ENCODE results near the gene MT1G. TPM values are rescaled to one million over a fixed set of nuclear protein-coding genes. Genes with fewer than 3 reads are reported as not detected.

Gene MT1G
- total RNA-seq, 1 experiment from 2014 or later = 20.3 TPM

DNA sequence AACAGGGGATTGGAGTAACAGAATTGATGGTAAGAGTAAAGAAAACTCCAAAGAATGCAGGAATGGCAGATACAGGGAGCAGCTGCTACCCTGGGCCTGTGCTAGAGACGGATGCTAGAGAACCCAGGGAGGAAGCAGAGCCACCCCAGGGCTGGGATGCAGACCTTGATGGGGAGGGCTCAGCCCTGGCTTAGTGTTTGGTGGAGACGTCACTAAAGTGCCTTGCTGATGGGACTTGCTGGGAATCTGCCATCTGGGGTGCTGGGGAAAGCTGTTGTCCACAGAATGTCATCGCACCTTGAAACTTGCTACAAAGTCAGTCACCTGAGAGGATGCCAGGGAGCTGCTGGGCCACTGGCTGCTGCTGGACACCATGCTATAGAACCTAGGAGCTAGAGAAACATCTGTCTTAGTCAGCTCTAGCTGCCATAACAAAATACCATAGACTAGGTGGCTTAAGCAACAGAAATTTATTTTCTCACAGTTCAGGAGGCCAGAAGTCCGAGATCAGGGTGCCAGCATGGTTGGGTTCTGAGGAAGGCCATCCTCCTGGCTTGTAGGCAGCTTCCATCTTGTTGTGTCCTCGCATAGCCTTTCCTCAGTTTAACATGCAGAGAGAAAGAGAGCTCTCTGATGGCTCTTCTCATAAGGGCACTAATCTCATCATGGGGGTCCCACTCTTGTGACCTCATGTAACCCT lies 29.7 kb upstream of the MT1G start:
- DNase-seq = no peak
- Histone ChIP-seq H3K27me3 (ENCODE audit: control insufficient read depth, insufficient read depth, low read length) (no peaks in the 10 kb centered on the region), H3K4me3 (ENCODE audit: insufficient read depth, low read depth, low read length) (no peak overlapping the region), H3K36me3 (replicated peaks; ENCODE audit: control insufficient read depth, insufficient read depth, low read length) (no peaks in the 10 kb centered on the region)

DNA sequence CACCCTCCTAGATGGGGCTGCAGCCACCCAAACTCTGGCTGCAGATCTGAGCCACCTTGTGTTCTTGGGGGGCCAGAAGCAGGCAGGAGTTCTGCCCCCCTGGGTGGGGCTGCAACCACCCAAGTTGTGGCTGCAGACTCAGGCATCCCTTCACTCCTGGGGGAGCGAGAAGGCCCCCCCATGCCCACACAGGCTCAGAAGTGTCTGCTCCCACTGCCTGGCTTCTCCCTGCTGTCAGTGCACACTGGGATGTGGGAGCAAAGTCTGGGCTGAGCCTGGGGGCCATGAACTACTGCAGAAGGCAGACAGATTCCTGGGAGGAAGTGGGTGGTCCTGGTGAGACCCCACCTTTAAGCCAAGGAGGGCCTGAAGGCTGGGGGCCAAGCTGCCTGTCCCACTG lies 27.4 kb upstream of the MT1G start:
- DNase-seq = no peak
- Histone ChIP-seq H3K27me3 (ENCODE audit: control insufficient read depth, insufficient read depth, low read length) (no peaks in the 10 kb centered on the region), H3K4me3 (ENCODE audit: insufficient read depth, low read depth, low read length) (no peak overlapping the region), H3K36me3 (replicated peaks; ENCODE audit: control insufficient read depth, insufficient read depth, low read length) (no peaks in the 10 kb centered on the region)

DNA sequence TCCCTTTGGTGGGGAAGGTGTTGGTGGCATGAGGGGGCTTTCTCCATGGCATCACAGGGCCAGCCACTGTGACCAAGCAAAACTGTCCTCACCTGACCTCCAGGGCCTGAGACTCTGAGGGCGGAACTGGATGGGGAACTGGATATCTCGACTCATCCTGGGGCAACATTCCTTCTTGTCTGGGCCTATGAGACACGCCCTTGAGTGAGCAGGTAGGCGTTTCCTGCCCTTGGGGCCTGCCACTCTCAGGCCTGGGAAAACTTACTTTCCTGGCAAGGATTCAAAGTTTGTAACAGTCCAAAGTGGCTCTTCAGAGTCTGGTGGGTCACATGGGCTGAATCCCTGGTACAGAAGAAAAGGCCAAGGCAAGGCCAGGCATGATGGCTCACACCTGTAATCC lies 24.0 kb upstream of the MT1G start:
- H3K27me3 ChIP-seq (ENCODE audit: control insufficient read depth, insufficient read depth, low read length) = no peaks in the 10 kb centered on the region
- no peak for DNase-seq
- H3K36me3 ChIP-seq (replicated peaks; ENCODE audit: control insufficient read depth, insufficient read depth, low read length) = no peaks in the 10 kb centered on the region
- no peak overlapping the region for H3K4me3 ChIP-seq (ENCODE audit: insufficient read depth, low read depth, low read length)

DNA sequence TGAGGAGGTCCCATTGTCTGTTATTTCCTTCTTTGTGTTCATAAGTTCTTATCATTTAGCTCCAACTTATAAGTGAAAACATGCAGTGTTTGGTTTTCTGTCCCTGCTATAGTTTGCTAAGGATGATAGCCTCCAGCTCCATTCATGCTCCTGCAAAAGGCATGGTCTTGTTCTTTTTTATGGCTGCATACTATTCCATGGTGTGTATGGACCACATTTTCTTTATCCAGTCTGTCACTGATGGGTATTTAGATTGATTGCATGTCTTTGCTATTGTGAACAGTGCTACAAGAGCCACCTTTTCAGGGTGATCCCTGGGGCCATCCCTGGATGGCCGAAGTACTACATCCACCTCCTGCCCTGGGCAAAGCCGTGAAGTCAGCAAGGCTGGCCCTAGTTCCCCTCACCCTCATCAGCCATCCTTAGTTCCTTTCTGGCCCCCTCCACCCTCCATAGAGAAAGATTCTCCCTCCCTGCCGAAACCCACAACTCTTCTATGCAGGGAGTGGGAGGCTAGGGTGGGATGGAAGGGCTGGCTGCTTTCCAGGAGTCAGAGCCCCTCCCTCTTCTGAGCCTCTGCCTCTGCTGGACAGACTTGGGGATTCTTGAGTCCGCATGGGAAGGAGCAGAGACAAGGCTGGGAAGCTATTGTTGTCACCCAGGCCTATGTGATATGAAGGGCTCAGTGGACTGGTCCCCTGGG lies 22.7 kb upstream of the MT1G start:
- H3K4me3 ChIP-seq (ENCODE audit: insufficient read depth, low read depth, low read length) = no peak overlapping the region
- H3K36me3 ChIP-seq (replicated peaks; ENCODE audit: control insufficient read depth, insufficient read depth, low read length) = no peaks in the 10 kb centered on the region
- H3K27me3 ChIP-seq (ENCODE audit: control insufficient read depth, insufficient read depth, low read length) = no peaks in the 10 kb centered on the region
- no peak for DNase-seq

DNA sequence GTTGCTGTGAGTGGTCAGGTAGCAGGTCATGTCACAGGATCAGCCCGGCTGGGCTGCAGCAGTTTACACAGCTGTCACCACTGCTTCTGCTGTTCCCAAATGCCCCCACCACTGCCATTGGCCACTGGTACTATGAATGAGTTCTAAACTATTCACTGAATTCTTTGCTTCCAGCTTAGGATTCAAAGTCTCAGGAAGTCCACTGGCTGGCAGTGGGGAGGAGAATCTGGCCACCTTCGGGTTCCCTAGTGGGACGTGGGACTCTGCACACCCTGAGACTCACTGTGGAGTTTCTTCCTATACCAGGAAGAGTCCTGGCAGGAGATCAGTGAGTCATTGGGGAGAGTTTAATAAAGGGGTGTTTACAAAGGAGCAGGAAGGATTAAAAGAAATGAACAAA lies 21.3 kb upstream of the MT1G start:
- Histone ChIP-seq H3K36me3 (replicated peaks; ENCODE audit: control insufficient read depth, insufficient read depth, low read length) (no peaks in the 10 kb centered on the region), H3K27me3 (ENCODE audit: control insufficient read depth, insufficient read depth, low read length) (no peaks in the 10 kb centered on the region), H3K4me3 (ENCODE audit: insufficient read depth, low read depth, low read length) (no peak overlapping the region)
- DNase-seq = no peak

DNA sequence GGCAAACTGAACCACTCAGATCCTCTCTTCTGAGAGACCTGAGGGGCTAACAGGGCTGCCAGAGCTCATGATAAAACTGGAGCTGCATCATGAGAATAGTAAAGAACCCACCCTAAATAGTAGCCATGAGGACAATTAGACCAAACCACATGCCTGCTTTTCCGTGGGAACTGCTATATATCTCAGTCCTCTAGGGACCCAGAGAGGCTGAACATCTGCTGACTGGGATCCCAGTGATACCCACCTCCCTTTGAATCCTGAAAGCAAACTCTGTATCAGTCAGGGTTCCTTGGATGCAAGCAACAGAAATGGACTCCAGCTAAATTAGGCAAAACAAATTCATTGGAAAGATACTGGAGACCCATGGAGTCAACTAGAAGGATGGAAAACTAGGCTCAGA lies 20.9 kb upstream of the MT1G start:
- no peaks in the 10 kb centered on the region for H3K36me3 ChIP-seq (replicated peaks; ENCODE audit: control insufficient read depth, insufficient read depth, low read length)
- H3K4me3 ChIP-seq (ENCODE audit: insufficient read depth, low read depth, low read length) = no peak overlapping the region
- DNase-seq = no peak
- no peaks in the 10 kb centered on the region for H3K27me3 ChIP-seq (ENCODE audit: control insufficient read depth, insufficient read depth, low read length)

DNA sequence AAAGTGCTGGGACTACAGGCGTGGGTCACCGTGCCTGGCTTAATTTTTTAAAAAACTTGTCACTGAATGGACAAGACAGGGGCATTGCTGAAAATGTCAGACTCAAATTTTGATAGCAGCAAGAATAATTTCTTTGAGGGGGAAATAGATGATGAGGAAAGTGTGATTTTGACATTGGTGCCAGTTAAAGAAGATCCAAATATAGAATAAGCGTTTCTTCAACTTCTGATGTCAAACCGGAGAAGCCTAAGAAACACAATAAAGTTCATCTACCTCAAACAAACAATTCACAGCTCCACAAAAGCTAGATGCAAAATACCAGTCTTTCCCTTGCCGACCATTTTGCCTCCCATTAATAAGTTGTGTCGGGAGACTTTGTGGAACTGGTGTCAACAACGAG lies 18.9 kb upstream of the MT1G start:
- peaks cover 3% of the 10 kb centered on the region; the same call in 1 of the 2 replicates for H3K27me3 ChIP-seq (ENCODE audit: control insufficient read depth, insufficient read depth, low read length)
- H3K4me3 ChIP-seq (ENCODE audit: insufficient read depth, low read depth, low read length) = no peak overlapping the region
- H3K36me3 ChIP-seq (replicated peaks; ENCODE audit: control insufficient read depth, insufficient read depth, low read length) = no peaks in the 10 kb centered on the region
- DNase-seq = no peak

DNA sequence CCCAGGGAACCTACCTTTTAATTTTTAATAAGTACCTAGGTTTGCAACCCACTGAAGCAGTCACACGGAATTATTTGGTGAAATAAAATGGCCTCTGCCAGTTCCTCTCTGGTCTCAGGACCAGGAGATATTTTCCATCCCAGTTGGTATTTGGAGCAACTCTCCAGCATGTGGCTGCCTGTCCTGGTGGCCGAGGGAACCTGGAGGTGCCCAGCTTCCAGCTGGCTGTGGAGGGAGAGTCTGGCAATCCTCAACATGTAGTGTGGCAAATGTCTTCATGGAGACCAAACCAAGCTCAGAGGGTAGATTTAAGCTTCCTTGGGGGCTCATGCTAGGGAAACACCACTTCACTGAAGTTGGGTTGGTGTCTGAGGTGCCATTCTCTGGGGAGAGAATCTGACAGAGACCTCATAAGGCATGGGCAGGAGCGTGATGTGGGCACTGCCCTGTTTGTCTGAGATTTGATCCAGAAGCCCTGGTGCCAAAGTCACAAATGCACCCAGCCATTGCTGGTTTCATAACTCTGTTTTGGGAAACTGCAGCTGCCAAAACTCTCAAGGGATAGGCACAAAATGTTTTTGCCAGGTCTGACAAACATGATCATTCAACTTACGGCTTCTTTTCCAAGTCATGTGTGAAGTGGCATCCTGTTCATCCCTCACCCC lies 17.2 kb upstream of the MT1G start:
- no peak for DNase-seq
- no peak overlapping the region for H3K4me3 ChIP-seq (ENCODE audit: insufficient read depth, low read depth, low read length)
- no peaks in the 10 kb centered on the region for H3K36me3 ChIP-seq (replicated peaks; ENCODE audit: control insufficient read depth, insufficient read depth, low read length)
- peaks cover 4% of the 10 kb centered on the region; the same call in 1 of the 2 replicates for H3K27me3 ChIP-seq (ENCODE audit: control insufficient read depth, insufficient read depth, low read length)

DNA sequence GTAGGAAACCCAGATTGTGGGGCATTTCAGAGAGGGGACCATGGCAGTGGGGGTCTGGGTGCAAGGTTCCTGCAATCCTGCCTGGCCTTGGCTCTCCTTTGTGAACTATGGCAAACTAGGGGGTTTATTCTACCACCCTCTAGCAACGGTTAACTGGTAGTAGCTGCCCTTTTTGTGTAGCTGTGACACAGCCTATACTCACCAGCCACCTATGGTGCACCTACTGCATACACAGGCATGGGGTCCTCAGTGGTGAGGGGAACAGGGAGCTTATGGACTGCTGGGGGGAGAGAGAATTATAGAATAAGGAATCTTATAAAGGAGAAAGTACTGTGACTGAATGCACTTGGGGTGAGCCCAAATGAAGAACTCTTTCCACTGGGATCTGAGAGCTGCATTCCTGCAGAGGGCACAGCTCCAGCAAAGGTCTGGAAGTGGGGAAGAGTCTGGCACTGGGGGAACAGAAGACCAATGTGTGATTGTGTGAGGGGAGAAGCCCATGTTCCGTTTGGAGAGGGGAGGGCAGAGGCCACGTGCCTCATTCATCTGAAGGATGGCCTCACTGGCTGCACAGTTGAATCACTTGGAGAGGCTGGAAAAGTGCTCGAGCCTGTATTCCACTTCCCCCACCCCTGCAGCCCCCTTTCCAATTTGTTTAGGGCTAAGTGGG lies 16.5 kb upstream of the MT1G start:
- no peak for DNase-seq
- no peak overlapping the region for H3K4me3 ChIP-seq (ENCODE audit: insufficient read depth, low read depth, low read length)
- H3K27me3 ChIP-seq (ENCODE audit: control insufficient read depth, insufficient read depth, low read length) = peaks cover 4% of the 10 kb centered on the region; the same call in 1 of the 2 replicates
- H3K36me3 ChIP-seq (replicated peaks; ENCODE audit: control insufficient read depth, insufficient read depth, low read length) = no peaks in the 10 kb centered on the region

DNA sequence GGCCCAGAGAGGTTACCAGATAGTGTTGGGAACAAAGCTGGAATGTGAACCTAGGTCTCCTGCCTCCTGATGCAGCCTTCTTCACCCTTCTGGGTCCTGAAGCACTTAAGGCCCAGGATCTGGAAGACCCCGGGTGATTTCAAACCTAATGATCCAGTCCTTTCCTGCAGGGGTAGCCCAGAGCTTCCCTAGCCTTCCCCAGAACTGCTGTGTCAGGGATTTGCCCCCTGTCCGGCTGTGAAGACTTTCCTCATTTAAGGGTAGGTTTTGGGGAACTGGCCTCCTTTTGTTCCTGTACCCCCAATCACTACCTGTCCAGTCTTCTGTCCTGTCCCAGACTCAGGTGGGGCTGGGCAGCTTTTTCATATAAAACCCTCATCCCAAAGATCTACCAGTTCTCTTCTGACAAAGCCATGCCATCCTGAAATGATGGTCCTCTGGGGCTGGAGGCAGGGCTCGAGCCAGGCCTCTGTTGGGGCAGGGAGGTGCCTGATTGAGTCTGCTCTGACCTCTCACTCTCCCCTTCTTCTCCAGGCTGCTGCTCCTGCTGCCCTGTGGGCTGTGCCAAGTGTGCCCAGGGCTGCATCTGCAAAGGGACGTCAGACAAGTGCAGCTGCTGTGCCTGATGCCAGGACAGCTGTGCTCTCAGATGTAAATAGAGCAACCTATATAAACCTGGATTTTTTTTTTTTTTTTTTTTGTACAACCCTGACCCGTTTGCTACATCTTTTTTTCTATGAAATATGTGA lies 15.7 kb upstream of the MT1G start:
- Histone ChIP-seq H3K27me3 (ENCODE audit: control insufficient read depth, insufficient read depth, low read length) (peaks cover 4% of the 10 kb centered on the region; the same call in 1 of the 2 replicates), H3K36me3 (replicated peaks; ENCODE audit: control insufficient read depth, insufficient read depth, low read length) (no peaks in the 10 kb centered on the region), H3K4me3 (ENCODE audit: insufficient read depth, low read depth, low read length) (peak overlapping the region; percentile 74; the same call in 1 of the 2 replicates)
- DNase-seq = no peak

DNA sequence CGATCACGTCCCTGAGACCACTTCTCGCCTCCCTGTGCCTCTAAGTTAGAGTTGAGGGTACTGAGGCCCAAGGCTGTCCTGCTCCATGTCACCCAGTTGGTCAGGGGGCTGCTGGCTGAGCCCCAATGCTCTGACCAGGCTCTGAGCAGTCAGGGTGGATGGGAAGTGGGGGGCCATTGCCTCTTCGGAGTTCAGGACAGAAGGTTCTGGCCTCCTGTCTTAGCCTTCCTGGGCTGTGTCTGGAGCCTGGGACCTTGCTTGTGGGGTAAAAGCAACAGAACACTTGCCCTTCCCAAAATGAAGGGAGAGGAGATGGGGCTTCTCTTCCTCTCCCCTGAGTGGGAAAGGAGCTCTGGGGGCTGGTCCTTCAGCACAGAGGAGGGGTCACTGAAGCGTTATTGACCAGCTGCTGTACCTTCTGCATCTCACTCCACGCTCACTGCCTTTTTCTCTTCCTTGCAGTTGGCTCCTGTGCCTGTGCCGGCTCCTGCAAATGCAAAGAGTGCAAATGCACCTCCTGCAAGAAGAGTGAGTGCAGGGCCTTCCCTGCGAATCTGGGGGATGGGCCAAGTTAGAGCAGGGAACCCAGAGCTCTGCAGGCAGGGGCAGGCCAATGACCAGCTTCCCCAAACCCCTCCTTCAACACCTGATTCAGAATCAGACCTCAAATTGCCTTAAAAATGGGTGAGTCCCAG lies 15.0 kb upstream of the MT1G start:
- peak overlapping the region; percentile 74 for H3K4me3 ChIP-seq (ENCODE audit: insufficient read depth, low read depth, low read length)
- peaks cover 4% of the 10 kb centered on the region; the same call in 1 of the 2 replicates for H3K27me3 ChIP-seq (ENCODE audit: control insufficient read depth, insufficient read depth, low read length)
- no peak for DNase-seq
- H3K36me3 ChIP-seq (replicated peaks; ENCODE audit: control insufficient read depth, insufficient read depth, low read length) = no peaks in the 10 kb centered on the region

DNA sequence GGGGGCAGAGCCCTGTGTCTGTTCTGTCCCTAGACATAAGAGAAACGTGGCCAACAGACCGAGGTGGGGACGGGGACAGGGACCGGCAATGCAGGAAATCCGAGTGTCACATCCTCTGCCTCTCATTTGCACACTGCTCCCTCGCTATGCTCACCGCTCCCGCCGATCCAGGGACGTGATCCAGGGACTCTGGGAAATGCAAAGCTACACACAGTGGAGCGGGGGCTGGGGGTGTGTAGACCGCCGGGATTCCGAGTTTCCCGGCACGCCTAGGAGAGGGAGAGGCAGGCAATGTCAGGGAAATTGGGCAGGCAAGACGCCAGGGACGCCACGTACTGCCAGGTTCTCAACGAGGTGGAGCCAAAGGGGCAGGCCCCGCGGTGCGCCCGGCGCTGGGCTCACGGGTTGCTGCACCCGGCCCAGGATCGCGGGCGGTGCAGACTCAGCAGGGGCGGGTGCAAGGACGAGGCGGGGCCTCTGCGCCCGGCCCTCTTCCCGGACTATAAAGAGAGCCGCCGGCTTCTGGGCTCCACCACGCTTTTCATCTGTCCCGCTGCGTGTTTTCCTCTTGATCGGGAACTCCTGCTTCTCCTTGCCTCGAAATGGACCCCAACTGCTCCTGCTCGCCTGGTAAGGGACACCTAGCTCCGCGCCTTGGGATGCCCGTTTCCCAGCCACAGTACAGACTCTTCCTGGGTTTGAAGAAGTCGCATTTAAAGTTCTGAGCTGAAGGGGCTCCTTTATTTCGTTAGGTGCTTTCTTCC lies 14.3 kb upstream of the MT1G start, which contains the start of gene MT1X:
Gene MT1X (plus strand): TSS at position 532 of the 764 bp plus-strand sequence. CDS start 71 bp downstream, at position 603.
- H3K36me3 ChIP-seq (replicated peaks; ENCODE audit: control insufficient read depth, insufficient read depth, low read length) = no peaks in the 10 kb centered on the region
- DNase-seq = peak; percentile 89
- H3K27me3 ChIP-seq (ENCODE audit: control insufficient read depth, insufficient read depth, low read length) = peaks cover 4% of the 10 kb centered on the region; the same call in 1 of the 2 replicates
- peak within 1 kb of the TSS; percentile 74 for H3K4me3 ChIP-seq (ENCODE audit: insufficient read depth, low read depth, low read length)

DNA sequence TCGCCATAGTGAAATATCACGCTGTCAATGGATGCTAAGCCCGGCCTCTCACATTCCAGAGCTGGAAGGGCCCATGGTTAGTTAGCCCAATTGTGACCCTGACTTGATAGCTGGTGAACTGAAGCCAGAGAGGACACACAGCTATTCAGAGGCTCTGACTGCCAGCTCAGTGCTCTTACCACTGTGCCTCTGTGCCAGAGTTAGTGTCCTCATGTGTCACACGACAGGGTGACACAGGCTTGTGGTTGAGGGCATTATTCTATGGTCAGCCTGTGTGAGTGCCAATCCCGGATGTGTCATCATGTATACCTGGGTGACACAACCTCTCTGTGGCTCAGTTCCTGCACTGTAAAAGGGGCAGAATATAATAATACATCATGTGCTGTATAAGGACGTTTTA lies 12.0 kb upstream of the MT1G start:
- H3K4me3 ChIP-seq (ENCODE audit: insufficient read depth, low read depth, low read length) = no peak overlapping the region
- H3K36me3 ChIP-seq (replicated peaks; ENCODE audit: control insufficient read depth, insufficient read depth, low read length) = no peaks in the 10 kb centered on the region
- peaks cover 4% of the 10 kb centered on the region; the same call in 1 of the 2 replicates for H3K27me3 ChIP-seq (ENCODE audit: control insufficient read depth, insufficient read depth, low read length)
- no peak for DNase-seq

Data from H7 (cell line).